Measurements from ENCODE around the gene FBLL1. TPM values are rescaled to one million over a fixed set of nuclear protein-coding genes. Genes with fewer than 3 reads are reported as not detected.

The FBLL1 gene
- total and polyA plus RNA-seq, 2 of the 8 experiments (the other 6 are each of a cell fraction or from before 2014, with no cell fraction given): 8.3 to 30.9 TPM

GRCh38 chr5:168525856-168526255, 3.2 kb upstream of the FBLL1 start (continued):
- TF ChIP-seq GABPA (IDR thresholded peaks at IDR 0.05; ENCODE audit: borderline replicate concordance, insufficient read depth, low read length): no peak
